Activated CD8-positive, alpha-beta memory T cell treated with anti-CD3 and anti-CD28 coated beads for 48 hours (primary cell): Measurements from ENCODE around the gene A4GALT.

Source experiments
- DNase-seq, 3 experiments: peaks; one replicate each; pipeline ENCODE4 v3.0.0-alpha.2; 2020; ENCODE audit warnings: low read depth in 2 of 3, low spot score in 2 of 3

The A4GALT gene

GRCh38 chr22:42649246-42650099, 71.2 kb downstream of the A4GALT start, which contains the start of gene CYB5R3:
CYB5R3 (minus strand) TSS chr22:42649392; CDS start chr22:42649315, 77 bp downstream.
- peak; percentile 59 to 70 (median 60) for DNase-seq

- peak in 1 of 3 experiments; percentile 12 for DNase-seq
These were observed 72.1 kb downstream of the A4GALT start for GRCh38 chr22:42648368-42649245.

GRCh38 chr22:42648017-42648367, 72.7 kb downstream of the A4GALT start:
- DNase-seq: no peak

- DNase-seq: no peak
These were observed 73.8 kb downstream of the A4GALT start for GRCh38 chr22:42646569-42647525.

GRCh38 chr22:42645938-42646568, 74.6 kb downstream of the A4GALT start:
- DNase-seq: no peak

GRCh38 chr22:42645341-42645937, 75.2 kb downstream of the A4GALT start:
- DNase-seq: no peak

GRCh38 chr22:42644422-42645340, 76.0 kb downstream of the A4GALT start:
- DNase-seq: no peak

GRCh38 chr22:42643634-42644421, 76.8 kb downstream of the A4GALT start:
- DNase-seq: no peak

GRCh38 chr22:42642806-42643633, 77.7 kb downstream of the A4GALT start:
- DNase-seq: no peak
